Endothelial cell (in vitro differentiated cells): ENCODE measurements around the gene HOXA10. TPM values are rescaled to one million over a fixed set of nuclear protein-coding genes. Genes with fewer than 3 reads are reported as not detected.

ENCODE experiments used
- DNase-seq: peaks from one replicate; pipeline ENCODE4 v3.0.0; 2021; ENCODE audit warnings: low spot score
- H3K27ac Mint-ChIP-seq: one replicate; pipeline ENCODE4 v1.8.0; 2021; ENCODE audit warnings: mixed read lengths, inconsistent platforms; ENCODE audit not compliant: unreplicated experiment
- H3K27me3 Mint-ChIP-seq: one replicate; pipeline ENCODE4 v1.8.0; 2021; ENCODE audit warnings: mild to moderate bottlenecking, moderate library complexity, mixed read lengths, inconsistent platforms; ENCODE audit not compliant: unreplicated experiment
- H3K36me3 Mint-ChIP-seq: one replicate; pipeline ENCODE4 v1.8.0; 2021; ENCODE audit warnings: mild to moderate bottlenecking, low read depth, mixed read lengths, inconsistent platforms; ENCODE audit not compliant: unreplicated experiment
- H3K4me1 Mint-ChIP-seq: one replicate; pipeline ENCODE4 v1.8.0; 2021; ENCODE audit warnings: mild to moderate bottlenecking, mixed read lengths, inconsistent platforms; ENCODE audit not compliant: unreplicated experiment
- H3K4me3 Mint-ChIP-seq: one replicate; pipeline ENCODE4 v1.8.0; 2021; ENCODE audit warnings: mild to moderate bottlenecking, mixed read lengths, inconsistent platforms; ENCODE audit not compliant: unreplicated experiment
- H3K9me3 Mint-ChIP-seq: one replicate; pipeline ENCODE4 v1.8.0; 2021; ENCODE audit warnings: mixed read lengths, inconsistent platforms; ENCODE audit not compliant: unreplicated experiment
- total RNA-seq: library from RNA; stranded (reverse); fragmentation: NEBNext Ultra II Directional; extraction: Animal tissue kit (Norgen Biotek cat#: 25700); gene quantifications from one replicate; pipeline ENCODE4 v1.2.1, GENCODE V29; 2021; ENCODE audit not compliant: unreplicated experiment
- TF ChIP-seq, protein P1 (sequence below): fragments of 200-600 bp; sonication (generic); IDR thresholded peaks from one replicate; pipeline ENCODE4 v1.5.0; 2021; ENCODE audit warnings: antibody characterized with exemption; ENCODE audit not compliant: unreplicated experiment

Gene HOXA10
- total RNA-seq, 1 donor from 2014 or later = not detected

DNA sequence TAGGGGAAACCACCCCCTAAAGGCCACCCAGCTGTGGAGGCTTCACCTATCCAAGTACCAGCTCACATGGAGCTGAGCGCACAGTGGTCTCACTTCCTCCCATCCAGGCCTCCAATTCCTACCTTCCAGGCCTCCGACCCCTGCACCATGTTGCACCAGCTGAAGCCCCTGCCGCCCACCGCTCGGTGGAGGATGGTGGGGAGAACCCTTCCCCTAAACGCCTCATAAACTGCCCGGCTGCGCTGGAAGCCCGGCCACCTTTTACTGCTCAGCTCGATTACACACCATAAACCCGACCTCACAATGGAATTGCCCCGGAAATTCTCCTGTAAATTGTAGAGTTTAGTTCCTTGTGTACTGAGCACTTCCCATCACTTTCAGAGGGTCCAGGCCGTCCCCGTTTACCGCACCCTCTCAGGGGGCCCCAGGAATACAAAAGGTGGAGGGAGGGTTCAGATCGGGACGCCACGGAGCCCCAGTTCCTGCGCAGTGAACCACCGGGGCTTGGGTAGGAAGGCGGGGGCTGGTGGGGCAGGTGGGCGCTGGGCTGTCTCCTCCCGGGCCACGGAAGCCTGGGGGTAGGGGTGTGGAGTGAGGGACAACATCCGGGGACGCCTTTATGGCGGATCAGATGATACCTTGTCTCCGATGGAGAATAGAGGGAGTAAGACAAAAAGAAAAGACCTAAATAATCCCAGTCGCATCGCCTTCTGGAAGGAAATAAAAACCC lies 16.3 kb downstream of the HOXA10 start:
- TF ChIP-seq, protein P1, sequence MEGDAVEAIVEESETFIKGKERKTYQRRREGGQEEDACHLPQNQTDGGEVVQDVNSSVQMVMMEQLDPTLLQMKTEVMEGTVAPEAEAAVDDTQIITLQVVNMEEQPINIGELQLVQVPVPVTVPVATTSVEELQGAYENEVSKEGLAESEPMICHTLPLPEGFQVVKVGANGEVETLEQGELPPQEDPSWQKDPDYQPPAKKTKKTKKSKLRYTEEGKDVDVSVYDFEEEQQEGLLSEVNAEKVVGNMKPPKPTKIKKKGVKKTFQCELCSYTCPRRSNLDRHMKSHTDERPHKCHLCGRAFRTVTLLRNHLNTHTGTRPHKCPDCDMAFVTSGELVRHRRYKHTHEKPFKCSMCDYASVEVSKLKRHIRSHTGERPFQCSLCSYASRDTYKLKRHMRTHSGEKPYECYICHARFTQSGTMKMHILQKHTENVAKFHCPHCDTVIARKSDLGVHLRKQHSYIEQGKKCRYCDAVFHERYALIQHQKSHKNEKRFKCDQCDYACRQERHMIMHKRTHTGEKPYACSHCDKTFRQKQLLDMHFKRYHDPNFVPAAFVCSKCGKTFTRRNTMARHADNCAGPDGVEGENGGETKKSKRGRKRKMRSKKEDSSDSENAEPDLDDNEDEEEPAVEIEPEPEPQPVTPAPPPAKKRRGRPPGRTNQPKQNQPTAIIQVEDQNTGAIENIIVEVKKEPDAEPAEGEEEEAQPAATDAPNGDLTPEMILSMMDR = no peak
- H3K9me3 Mint-ChIP-seq = no peaks in the 10 kb centered on the region
- H3K4me1 Mint-ChIP-seq = peaks cover 13% of the 10 kb centered on the region
- DNase-seq = no peak
- H3K4me3 Mint-ChIP-seq = no peak overlapping the region
- H3K36me3 Mint-ChIP-seq = peaks cover 3% of the 10 kb centered on the region
- peaks cover 44% of the 10 kb centered on the region for H3K27me3 Mint-ChIP-seq
- no peak overlapping the region for H3K27ac Mint-ChIP-seq

DNA sequence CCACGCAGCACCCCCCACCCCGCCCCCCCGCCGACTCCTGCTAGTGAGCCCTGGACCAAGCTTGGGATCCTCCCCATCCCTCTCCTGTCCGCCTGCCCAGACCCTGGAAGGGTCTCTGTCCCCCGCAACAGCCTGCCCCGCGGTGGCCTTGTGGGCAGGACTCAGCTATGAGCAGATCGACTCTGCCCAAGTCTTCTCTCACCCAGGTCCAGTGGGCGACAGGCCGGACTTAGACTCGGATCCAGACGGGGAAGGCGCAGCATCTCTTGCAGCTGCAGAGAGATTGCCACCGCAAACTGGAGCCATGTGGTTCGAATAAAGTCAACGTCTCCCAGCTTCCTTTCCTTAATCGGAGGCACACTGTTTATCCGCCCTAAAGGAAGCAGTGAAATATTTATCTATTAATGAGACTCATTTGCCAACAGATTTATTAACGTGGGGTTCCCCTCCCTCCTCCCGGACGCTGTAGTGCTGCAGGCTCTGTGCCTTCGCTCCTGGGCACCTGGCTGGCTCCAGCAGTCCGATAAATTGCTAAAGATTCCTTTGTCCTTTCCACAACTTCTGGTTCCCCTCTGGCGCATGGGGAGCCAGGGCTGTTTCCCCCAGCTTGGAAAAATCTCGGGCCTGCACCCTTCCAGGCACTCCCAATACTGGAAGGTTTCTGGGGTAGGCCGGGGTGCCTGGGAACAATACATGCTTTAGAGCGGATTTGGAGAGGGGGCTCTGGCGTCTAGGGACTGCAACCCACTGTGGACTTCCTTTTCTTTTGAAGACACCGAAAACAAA lies 17.0 kb downstream of the HOXA10 start:
- Mint-ChIP-seq H3K36me3 (peaks cover 3% of the 10 kb centered on the region), H3K4me3 (no peak overlapping the region), H3K27me3 (peaks cover 44% of the 10 kb centered on the region), H3K9me3 (no peaks in the 10 kb centered on the region), H3K27ac (no peak overlapping the region), H3K4me1 (peaks cover 13% of the 10 kb centered on the region)
- TF ChIP-seq, protein P1 = no peak
- DNase-seq = no peak

DNA sequence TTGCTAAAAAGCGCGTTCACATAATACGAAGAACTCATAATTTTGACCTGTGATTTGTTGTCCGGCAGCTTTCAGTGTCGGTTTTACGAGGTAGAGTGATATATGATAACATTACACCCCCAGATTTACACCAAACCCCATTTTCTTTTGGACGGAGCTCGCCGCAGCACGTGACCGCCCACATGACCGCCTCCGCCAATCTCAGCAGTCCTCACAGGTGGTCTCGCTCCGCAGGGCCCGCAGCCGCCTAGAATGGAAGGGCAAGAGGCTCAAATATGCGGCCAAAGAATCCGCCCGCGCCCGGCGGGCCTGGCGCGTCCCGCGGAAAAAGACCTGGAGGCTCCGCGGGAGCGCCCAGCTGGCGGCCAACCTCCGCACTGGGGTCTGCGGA lies 17.6 kb downstream of the HOXA10 start, which contains the start of gene HOXA7:
HOXA7 (minus strand) TSS at position 168 of the 391 bp plus-strand sequence; CDS start at position 38, 130 bp downstream.
- Mint-ChIP-seq H3K36me3 (peaks cover 3% of the 10 kb centered on the region), H3K27ac (no peak within 1 kb of the TSS), H3K9me3 (no peaks in the 10 kb centered on the region), H3K4me1 (peaks cover 16% of the 10 kb centered on the region), H3K27me3 (peaks cover 50% of the 10 kb centered on the region), H3K4me3 (peak within 1 kb of the TSS; percentile 76)
- TF ChIP-seq, protein P1 = no peak
- DNase-seq = no peak

DNA sequence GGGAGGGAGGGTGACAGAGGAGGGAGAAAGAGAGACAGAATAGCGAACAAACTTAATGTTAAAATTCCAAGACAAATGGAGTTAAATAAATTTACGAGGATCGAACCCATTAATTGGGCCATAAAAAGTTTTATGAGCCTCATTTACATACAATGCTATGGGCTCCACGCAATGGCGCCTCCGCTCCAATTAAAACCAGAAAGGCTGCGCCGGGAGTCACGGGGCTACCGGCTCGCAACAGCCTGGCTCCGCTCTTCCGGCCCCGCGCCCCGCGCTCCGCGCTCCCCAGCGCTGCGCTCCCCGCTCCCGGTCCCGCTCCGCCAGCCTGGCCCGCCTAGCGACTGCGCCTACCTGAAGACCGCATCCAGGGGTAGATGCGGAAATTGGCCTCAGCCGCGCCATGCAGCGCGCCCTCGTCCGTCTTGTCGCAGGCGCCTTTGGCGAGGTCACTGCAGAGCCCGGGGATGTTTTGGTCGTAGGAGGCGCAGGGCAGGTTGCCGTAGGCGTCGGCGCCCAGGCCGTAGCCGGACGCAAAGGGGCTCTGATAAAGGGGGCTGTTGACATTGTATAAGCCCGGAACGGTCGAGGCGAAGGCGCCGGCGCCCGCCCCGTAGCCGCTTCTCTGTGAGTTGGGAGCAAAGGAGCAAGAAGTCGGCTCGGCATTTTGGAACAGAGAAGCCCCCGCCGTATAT lies 18.2 kb downstream of the HOXA10 start:
- H3K4me1 Mint-ChIP-seq = peaks cover 22% of the 10 kb centered on the region
- TF ChIP-seq, protein P1 = no peak
- DNase-seq = no peak
- peaks cover 3% of the 10 kb centered on the region for H3K36me3 Mint-ChIP-seq
- peaks cover 55% of the 10 kb centered on the region for H3K27me3 Mint-ChIP-seq
- H3K9me3 Mint-ChIP-seq = no peaks in the 10 kb centered on the region
- peak overlapping the region; percentile 76 for H3K4me3 Mint-ChIP-seq
- H3K27ac Mint-ChIP-seq = no peak overlapping the region
